Measurements from ENCODE around the gene CAMTA1.

GRCh38 chr1:7406641-7407543, 621.6 kb downstream of the CAMTA1 start:
- TF ChIP-seq, protein P1, sequence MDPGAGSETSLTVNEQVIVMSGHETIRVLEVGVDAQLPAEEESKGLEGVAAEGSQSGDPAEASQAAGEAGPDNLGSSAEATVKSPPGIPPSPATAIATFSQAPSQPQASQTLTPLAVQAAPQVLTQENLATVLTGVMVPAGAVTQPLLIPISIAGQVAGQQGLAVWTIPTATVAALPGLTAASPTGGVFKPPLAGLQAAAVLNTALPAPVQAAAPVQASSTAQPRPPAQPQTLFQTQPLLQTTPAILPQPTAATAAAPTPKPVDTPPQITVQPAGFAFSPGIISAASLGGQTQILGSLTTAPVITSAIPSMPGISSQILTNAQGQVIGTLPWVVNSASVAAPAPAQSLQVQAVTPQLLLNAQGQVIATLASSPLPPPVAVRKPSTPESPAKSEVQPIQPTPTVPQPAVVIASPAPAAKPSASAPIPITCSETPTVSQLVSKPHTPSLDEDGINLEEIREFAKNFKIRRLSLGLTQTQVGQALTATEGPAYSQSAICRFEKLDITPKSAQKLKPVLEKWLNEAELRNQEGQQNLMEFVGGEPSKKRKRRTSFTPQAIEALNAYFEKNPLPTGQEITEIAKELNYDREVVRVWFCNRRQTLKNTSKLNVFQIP (CRISPR knock-in tag; IDR thresholded peaks at IDR 0.05; ENCODE audit: borderline replicate concordance, low read depth), result no peak
- TF ChIP-seq ISL1 (CRISPR knock-in tag; IDR thresholded peaks at IDR 0.05) (no peak), OSR1 (CRISPR knock-in tag; IDR thresholded peaks at IDR 0.05) (no peak), PATZ1 (CRISPR knock-in tag; IDR thresholded peaks at IDR 0.05; ENCODE audit: borderline replicate concordance) (no peak), PPARA (CRISPR knock-in tag; IDR thresholded peaks at IDR 0.05; ENCODE audit: borderline replicate concordance) (no peak), ZC3H10 (CRISPR knock-in tag; IDR thresholded peaks at IDR 0.05) (no peak), ZNF8 (CRISPR knock-in tag; IDR thresholded peaks at IDR 0.05) (no peak), ARNTL (CRISPR knock-in tag; IDR thresholded peaks at IDR 0.05; ENCODE audit: borderline replicate concordance, low read depth) (no peak)
